OCI-LY3 (cell line): Measurements from ENCODE around the gene MOGAT3.
"Not testable (repeated sequence)": the region's sequence is repeated elsewhere in the genome, so short reads cannot be mapped to it uniquely, and the experiment has no call there.

ENCODE experiments used
- EZH2phosphoT487 ChIP-seq: fragments of 200-600 bp; shearing (Covaris generic); IDR thresholded peaks from 2 replicates; pipeline ENCODE4 v1.6.1; 2018; ENCODE audit warnings: antibody characterized with exemption, mixed run types, low read depth
- TF ChIP-seq, protein P1 (sequence below): fragments of 200-600, 300-600 bp; sonication (generic); IDR thresholded peaks from 2 replicates; pipeline ENCODE4 v1.5.1; 2014; ENCODE audit warnings: antibody characterized with exemption, low read length, low read depth

GRCh38 chr7:101203740-101204738, 3.2 kb upstream of the MOGAT3 start:
- TF ChIP-seq, protein P1, sequence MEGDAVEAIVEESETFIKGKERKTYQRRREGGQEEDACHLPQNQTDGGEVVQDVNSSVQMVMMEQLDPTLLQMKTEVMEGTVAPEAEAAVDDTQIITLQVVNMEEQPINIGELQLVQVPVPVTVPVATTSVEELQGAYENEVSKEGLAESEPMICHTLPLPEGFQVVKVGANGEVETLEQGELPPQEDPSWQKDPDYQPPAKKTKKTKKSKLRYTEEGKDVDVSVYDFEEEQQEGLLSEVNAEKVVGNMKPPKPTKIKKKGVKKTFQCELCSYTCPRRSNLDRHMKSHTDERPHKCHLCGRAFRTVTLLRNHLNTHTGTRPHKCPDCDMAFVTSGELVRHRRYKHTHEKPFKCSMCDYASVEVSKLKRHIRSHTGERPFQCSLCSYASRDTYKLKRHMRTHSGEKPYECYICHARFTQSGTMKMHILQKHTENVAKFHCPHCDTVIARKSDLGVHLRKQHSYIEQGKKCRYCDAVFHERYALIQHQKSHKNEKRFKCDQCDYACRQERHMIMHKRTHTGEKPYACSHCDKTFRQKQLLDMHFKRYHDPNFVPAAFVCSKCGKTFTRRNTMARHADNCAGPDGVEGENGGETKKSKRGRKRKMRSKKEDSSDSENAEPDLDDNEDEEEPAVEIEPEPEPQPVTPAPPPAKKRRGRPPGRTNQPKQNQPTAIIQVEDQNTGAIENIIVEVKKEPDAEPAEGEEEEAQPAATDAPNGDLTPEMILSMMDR, result not testable (repeated sequence)
- not testable (repeated sequence) for TF ChIP-seq EZH2phosphoT487
